Kidney epithelial cell (primary cell): ENCODE data around the gene ARPP21. TPM values are rescaled to one million over a fixed set of nuclear protein-coding genes. Genes with fewer than 3 reads are reported as not detected.
A peak's percentile ranks its signal among the peaks of the same experiment; 100 is the strongest.

ENCODE experiments used
- DNase-seq: peaks from one replicate; pipeline ENCODE4 v3.0.0-alpha.2; 2010; ENCODE audit warnings: low read depth
- H3K27me3 ChIP-seq: 2 replicates; pipeline ENCODE4 v1.6.0; 2011; ENCODE audit warnings: low read length; ENCODE audit not compliant: control insufficient read depth, insufficient read depth
- H3K36me3 ChIP-seq: 2 replicates; pipeline ENCODE4 v1.5.1; 2011; ENCODE audit warnings: low read length; ENCODE audit not compliant: control insufficient read depth, insufficient read depth
- H3K4me3 ChIP-seq: 2 replicates; pipeline ENCODE4 v1.5.1; 2011; ENCODE audit warnings: low read depth, mild to moderate bottlenecking, control low read depth, low read length
- CTCF ChIP-seq: IDR thresholded peaks from 2 replicates; pipeline ENCODE4 v1.5.1; 2011; ENCODE audit warnings: mild to moderate bottlenecking, moderate library complexity, low read length, control low read depth, inconsistent platforms; ENCODE audit not compliant: insufficient read depth, poor library complexity, severe bottlenecking
- total RNA-seq: library from RNA; depleted of rRNA; stranded (reverse); fragments of >200 nt; gene quantifications from 2 replicates; pipeline ENCODE4 v1.2.3, GENCODE V29; 2015

ARPP21 gene
- total RNA-seq, 1 donor from 2014 or later: 0.71 TPM

- H3K36me3 ChIP-seq: no peaks in the 10 kb centered on the region
- no peak overlapping the region for H3K4me3 ChIP-seq
- no peak for DNase-seq
- no peaks in the 10 kb centered on the region for H3K27me3 ChIP-seq
- no peak for TF ChIP-seq CTCF
Observed at GRCh38 chr3:35633332-35634124, 5.8 kb upstream of the ARPP21 start.

GRCh38 chr3:35635407-35635806 lies 3.9 kb upstream of the ARPP21 start:
- no peak overlapping the region for H3K4me3 ChIP-seq
- H3K27me3 ChIP-seq: peaks cover 3% of the 10 kb centered on the region
- no peaks in the 10 kb centered on the region for H3K36me3 ChIP-seq
- no peak for TF ChIP-seq CTCF
- no peak for DNase-seq

GRCh38 chr3:35635926-35636683 lies 3.2 kb upstream of the ARPP21 start:
- H3K36me3 ChIP-seq: no peaks in the 10 kb centered on the region
- peaks cover 3% of the 10 kb centered on the region for H3K27me3 ChIP-seq
- TF ChIP-seq CTCF: no peak
- no peak for DNase-seq
- H3K4me3 ChIP-seq: no peak overlapping the region

GRCh38 chr3:35638251-35638979 lies 910 bp upstream of the ARPP21 start:
- Histone ChIP-seq H3K4me3 (no peak overlapping the region), H3K36me3 (no peaks in the 10 kb centered on the region), H3K27me3 (peaks cover 3% of the 10 kb centered on the region)
- no peak for DNase-seq
- TF ChIP-seq CTCF: no peak

GRCh38 chr3:35638980-35639253 lies 408 bp upstream of the ARPP21 start:
- peaks cover 3% of the 10 kb centered on the region for H3K27me3 ChIP-seq
- H3K36me3 ChIP-seq: no peaks in the 10 kb centered on the region

More at GRCh38 chr3:35638980-35639253, 408 bp upstream of the ARPP21 start:
- no peak for TF ChIP-seq CTCF
- DNase-seq: no peak
- peak overlapping the region; percentile 53 for H3K4me3 ChIP-seq
